Fibroblast of skin of left quadriceps (primary cell): Measurements from ENCODE around the gene FBF1.

Experiments
- DNase-seq, 2 experiments: peaks; one replicate each; pipeline ENCODE4 v3.0.0-alpha.2; 2013; ENCODE audit warnings: low read depth in 2 of 2

The FBF1 gene

DNA sequence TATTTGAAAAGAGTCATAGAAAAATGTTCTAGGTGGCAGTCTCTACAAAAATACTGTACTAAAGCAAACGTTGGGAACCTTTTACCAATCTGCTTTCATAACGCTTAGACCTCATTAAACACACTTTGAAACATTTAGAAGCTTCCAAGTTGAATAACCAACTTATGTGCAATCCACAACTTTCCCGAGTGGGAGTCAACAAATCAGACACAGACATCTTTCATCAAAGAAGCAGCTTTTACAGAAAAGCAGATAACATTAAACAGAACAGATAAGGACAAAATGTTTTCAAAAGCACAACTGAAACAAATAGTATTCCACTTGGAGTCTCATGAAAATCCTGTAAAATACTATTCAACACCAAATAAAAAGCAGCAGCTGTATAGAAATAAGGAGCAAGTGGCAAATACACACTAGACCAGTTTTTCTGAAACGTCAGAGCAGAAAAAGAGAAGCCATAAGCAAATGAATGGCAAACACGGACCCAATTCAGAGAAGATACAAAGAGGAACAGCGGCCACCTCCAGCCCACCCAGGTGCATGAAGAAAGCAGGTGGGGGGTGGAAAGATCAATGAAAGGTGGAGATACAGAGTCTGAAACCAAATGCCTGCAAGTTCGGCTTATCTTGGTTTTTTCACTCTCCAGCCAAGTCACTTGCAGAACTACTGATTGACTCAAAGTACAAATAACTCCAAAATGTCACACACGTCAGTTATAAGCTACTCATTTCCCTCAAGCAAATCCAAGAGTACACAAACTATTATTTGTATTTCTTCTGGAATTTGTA is 18.4 kb upstream of the FBF1 start:
- no peak for DNase-seq

- no peak for DNase-seq
Measured at GRCh38 chr17:75950855-75951554, 10.2 kb upstream of the FBF1 start.

DNA sequence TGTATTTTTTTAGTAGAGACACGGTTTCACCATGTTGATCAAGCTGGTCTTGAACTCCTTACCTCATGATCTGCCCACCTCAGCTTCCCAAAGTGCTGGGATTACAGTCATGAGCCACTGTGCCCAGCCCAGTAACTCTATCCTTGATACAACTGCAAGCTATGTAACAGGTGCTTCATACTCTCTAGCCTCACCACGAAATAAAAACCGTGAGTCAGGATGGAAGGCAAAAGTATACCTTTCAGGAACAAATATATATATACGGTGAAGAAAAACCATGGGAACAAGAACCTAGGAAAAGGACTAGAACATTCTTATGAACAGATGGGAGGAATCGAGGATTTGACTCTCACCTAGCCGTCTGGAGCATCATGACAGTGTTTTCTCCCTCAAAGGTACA is 9.6 kb upstream of the FBF1 start:
- DNase-seq: no peak

- no peak for DNase-seq
Measured at GRCh38 chr17:75945211-75945610, 4.4 kb upstream of the FBF1 start.

GRCh38 chr17:75943491-75943890 is 2.6 kb upstream of the FBF1 start:
- no peak for DNase-seq

DNA sequence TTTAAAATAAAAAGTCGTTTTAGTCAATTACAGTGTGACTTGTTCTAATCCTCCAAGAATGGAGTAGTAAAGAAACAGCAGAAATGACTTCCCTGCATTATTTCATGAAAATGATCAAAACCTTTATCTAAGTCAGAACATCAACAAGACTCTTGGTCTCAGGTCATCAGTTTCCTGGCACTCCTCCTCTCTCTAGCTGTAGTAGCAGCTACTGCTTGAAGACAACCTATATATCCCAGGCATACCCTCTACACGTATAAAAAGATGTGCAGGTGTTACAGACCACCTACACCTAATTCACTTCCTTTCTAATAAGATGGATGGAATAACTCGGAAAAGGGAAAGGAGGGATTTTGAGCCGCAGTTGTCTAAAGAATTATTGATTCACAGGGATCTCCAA is 1.6 kb upstream of the FBF1 start:
- no peak for DNase-seq

GRCh38 chr17:75941442-75941819 is 589 bp upstream of the FBF1 start:
- DNase-seq: no peak

DNA sequence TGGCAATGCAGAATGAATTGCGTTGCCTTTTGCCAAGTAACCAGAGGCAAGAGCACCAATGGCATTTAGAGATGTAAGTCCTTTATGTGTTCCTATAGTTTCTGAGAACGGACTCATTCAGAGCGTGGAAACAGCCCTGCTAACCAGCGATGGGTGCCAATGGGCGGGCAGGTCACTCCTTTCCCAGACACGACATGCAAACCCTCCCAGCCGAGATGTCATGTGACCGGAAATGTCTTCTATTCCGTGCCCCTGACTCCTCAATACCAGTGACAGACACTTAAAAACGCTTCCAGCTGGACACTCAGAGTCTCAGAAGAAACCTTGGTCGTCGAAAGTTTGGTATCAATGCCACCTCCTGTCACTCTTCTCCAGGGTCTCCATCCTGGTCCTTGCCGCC is 3.2 kb downstream of the FBF1 start:
- no peak for DNase-seq

- peak; percentile 42 to 49 for DNase-seq
Measured at GRCh38 chr17:75933808-75934207, 7.0 kb downstream of the FBF1 start.

GRCh38 chr17:75932852-75933251 is 8.0 kb downstream of the FBF1 start:
- no peak for DNase-seq

DNA sequence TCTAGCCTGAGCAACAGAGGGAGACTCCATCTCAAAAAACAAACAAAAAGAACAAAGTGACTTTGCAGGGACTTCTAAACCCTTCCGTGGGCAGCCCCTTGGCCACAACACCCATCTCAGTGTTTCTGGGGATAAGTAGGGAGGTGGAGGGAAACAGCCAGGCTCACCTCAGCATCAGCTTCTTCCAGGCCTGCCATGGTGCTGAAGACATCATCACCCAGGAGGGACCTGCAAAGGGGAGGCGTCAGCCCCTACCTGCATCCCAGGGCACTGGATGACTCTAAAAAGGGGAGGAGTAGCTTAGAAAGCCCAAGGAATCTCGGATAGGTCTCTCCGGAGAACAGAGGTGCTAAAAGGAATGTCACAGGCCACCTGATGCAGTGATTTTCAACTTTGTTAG is 9.8 kb downstream of the FBF1 start:
- no peak for DNase-seq

DNA sequence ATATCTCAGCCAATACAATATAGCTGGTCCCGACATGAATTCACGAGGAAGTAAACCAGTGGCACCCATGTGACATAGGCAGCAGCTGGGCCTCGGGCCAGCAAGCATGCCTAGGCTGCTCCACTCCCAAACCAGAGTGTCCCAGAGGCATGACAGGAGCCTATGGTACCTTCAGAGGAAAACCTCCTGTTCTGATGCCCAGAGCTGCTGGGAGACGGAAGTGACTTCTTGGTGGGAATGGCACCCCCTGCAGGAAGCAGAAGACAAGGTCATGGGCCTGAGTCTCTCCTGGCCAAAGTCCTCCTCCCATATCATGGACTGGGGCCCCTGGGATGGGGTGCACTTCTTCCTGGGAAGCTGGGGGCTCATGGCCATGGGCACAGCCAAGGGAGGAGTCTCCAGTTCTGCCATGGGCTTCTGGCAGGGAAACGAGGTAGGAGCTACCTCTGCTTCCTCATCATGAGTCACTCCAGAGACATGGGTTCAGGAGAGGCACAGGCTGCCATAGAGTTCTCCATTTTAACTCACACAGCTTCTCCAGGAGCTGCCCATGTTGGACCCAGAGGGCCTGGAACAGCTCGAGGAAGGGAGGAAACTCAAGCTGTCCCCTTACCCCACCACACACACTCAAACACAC is 13.4 kb downstream of the FBF1 start:
- no peak for DNase-seq

GRCh38 chr17:75926456-75926855 is 14.4 kb downstream of the FBF1 start:
- no peak for DNase-seq

GRCh38 chr17:75925912-75926311 is 14.9 kb downstream of the FBF1 start:
- DNase-seq: no peak

DNA sequence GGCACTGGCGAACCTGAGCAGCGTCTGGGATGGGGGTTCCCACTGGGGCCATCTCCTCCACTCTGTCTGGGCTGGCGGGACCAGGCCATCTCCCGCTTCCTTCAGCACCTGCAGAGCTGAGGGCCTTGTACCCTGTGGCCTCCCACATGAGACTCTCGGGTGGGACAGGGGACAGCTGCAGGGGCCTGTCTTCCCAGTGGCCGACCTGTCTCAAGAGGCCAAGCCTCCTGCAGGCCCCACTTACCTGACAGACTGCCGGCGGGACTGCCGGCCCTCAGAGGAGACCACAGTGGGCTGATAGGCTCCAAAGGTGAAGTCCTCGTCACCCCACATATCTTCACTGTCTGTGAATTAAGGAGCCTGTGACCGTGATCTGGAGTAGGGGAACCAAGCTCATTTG is 15.7 kb downstream of the FBF1 start:
- DNase-seq: no peak

- DNase-seq: no peak
Measured at GRCh38 chr17:75922963-75923874, 17.6 kb downstream of the FBF1 start.

GRCh38 chr17:75922173-75922961 is 18.5 kb downstream of the FBF1 start:
- DNase-seq: no peak

- DNase-seq: no peak
Measured at GRCh38 chr17:75921596-75921995, 19.2 kb downstream of the FBF1 start.

- no peak for DNase-seq
Measured at GRCh38 chr17:75920045-75920560, 20.7 kb downstream of the FBF1 start.

- DNase-seq: no peak
Measured at GRCh38 chr17:75919611-75920010, 21.2 kb downstream of the FBF1 start.

GRCh38 chr17:75917917-75918445 is 22.9 kb downstream of the FBF1 start:
- DNase-seq: no peak
